Muscle layer of colon (tissue), 2 donors: Measurements from ENCODE around the gene CEACAM1.
"Not testable (repeated sequence)": the region's sequence is repeated elsewhere in the genome, so short reads cannot be mapped to it uniquely, and the experiment has no call there.

Source experiments
- H3K27ac ChIP-seq: one replicate; pipeline ENCODE4 v1.7.0; 2013; ENCODE audit warnings: low read depth, mild to moderate bottlenecking, low read length, moderate library complexity
- H3K27me3 ChIP-seq, 2 donors: one replicate each; pipeline ENCODE4 v1.7.0; 2013; ENCODE audit warnings: low read length in 2 of 2, mild to moderate bottlenecking in 2 of 2; ENCODE audit not compliant: insufficient read depth in 2 of 2, control insufficient read depth in 1 of 2
- H3K36me3 ChIP-seq: one replicate; pipeline ENCODE4 v1.7.0; 2013; ENCODE audit warnings: mild to moderate bottlenecking, low read length; ENCODE audit not compliant: insufficient read depth
- H3K4me1 ChIP-seq: one replicate; pipeline ENCODE4 v1.7.0; 2013; ENCODE audit warnings: mild to moderate bottlenecking, low read length; ENCODE audit not compliant: insufficient read depth
- H3K4me3 ChIP-seq, 2 donors: one replicate each; pipeline ENCODE4 v1.7.0; 2013; ENCODE audit warnings: low read length in 2 of 2, low read depth in 1 of 2, mild to moderate bottlenecking in 1 of 2, moderate library complexity in 1 of 2
- H3K9ac ChIP-seq: one replicate; pipeline ENCODE4 v1.7.0; 2013; ENCODE audit warnings: low read length
- H3K9me3 ChIP-seq: one replicate; pipeline ENCODE4 v1.7.0; 2013; ENCODE audit warnings: mild to moderate bottlenecking, low read length
- donor health status: abdominal sarcoma.
- donor health status: Adenocarcinoma of cecum.

CEACAM1 gene

GRCh38 chr19:42558450-42559150 is 30.3 kb upstream of the CEACAM1 start:
- Histone ChIP-seq H3K4me3 (no peak overlapping the region), H3K27ac (no peak overlapping the region), H3K9me3 (no peaks in the 10 kb centered on the region), H3K4me1 (no peaks in the 10 kb centered on the region), H3K36me3 (no peaks in the 10 kb centered on the region), H3K27me3 (peaks cover 0 to 10% of the 10 kb centered on the region in 2 donors), H3K9ac (no peak overlapping the region)

GRCh38 chr19:42557386-42557871 is 29.1 kb upstream of the CEACAM1 start:
- H3K9ac ChIP-seq, H3K27ac ChIP-seq, H3K4me3 ChIP-seq, H3K9me3 ChIP-seq, H3K4me1 ChIP-seq, H3K27me3 ChIP-seq, H3K36me3 ChIP-seq: not testable (repeated sequence)

DNA sequence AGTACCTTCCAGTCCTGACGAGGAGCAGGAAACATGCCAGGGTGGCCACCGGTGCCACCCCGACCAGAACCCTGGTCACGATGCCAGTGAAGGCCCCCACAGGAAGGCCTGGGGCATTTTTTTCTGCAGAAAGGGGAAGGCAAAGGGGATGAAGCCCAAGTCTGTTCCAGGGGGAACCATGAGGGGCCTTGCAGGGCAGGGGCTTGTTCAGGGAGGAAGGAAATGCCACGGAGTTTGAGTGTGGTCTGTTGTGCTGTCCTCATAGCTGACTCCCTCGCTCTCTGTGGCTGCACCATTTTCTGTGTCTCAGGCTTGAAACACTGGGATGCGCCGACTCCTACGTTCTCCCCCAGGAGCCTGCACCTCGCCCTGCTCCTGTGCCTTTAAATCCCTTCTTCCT is 27.5 kb upstream of the CEACAM1 start:
- H3K27ac ChIP-seq: no peak overlapping the region
- no peaks in the 10 kb centered on the region for H3K9me3 ChIP-seq
- H3K27me3 ChIP-seq: peaks cover 0 to 10% of the 10 kb centered on the region in 2 donors
- H3K4me3 ChIP-seq: no peak overlapping the region
- no peaks in the 10 kb centered on the region for H3K36me3 ChIP-seq
- H3K4me1 ChIP-seq: no peaks in the 10 kb centered on the region
- no peak overlapping the region for H3K9ac ChIP-seq

- Histone ChIP-seq H3K9ac (no peak overlapping the region), H3K9me3 (no peaks in the 10 kb centered on the region), H3K4me3 (no peak overlapping the region), H3K36me3 (no peaks in the 10 kb centered on the region), H3K27me3 (peaks cover 0 to 10% of the 10 kb centered on the region in 2 donors), H3K27ac (no peak overlapping the region), H3K4me1 (no peaks in the 10 kb centered on the region)
Observed at GRCh38 chr19:42555317-42555716, 27.0 kb upstream of the CEACAM1 start.

- H3K27ac ChIP-seq: no peak overlapping the region
Observed at GRCh38 chr19:42554046-42554575, 25.8 kb upstream of the CEACAM1 start.

GRCh38 chr19:42553292-42554045 is 25.2 kb upstream of the CEACAM1 start:
- Histone ChIP-seq H3K27ac (no peak overlapping the region), H3K36me3 (no peaks in the 10 kb centered on the region), H3K4me3 (no peak overlapping the region), H3K9me3 (no peaks in the 10 kb centered on the region), H3K4me1 (no peaks in the 10 kb centered on the region), H3K9ac (no peak overlapping the region), H3K27me3 (peaks cover 0 to 5% of the 10 kb centered on the region in 2 donors)

More at GRCh38 chr19:42554046-42554575, 25.8 kb upstream of the CEACAM1 start:
- Histone ChIP-seq H3K27me3 (peaks cover 0 to 5% of the 10 kb centered on the region in 2 donors), H3K36me3 (no peaks in the 10 kb centered on the region), H3K9me3 (no peaks in the 10 kb centered on the region), H3K4me3 (no peak overlapping the region), H3K9ac (no peak overlapping the region), H3K4me1 (no peaks in the 10 kb centered on the region)

- H3K9ac ChIP-seq: no peak overlapping the region
- H3K27me3 ChIP-seq: peaks cover 0 to 5% of the 10 kb centered on the region in 2 donors
- no peaks in the 10 kb centered on the region for H3K36me3 ChIP-seq
- H3K4me1 ChIP-seq: no peaks in the 10 kb centered on the region
- no peaks in the 10 kb centered on the region for H3K9me3 ChIP-seq
- H3K4me3 ChIP-seq: no peak overlapping the region
- H3K27ac ChIP-seq: no peak overlapping the region
Observed at GRCh38 chr19:42552086-42553065, 24.1 kb upstream of the CEACAM1 start.

DNA sequence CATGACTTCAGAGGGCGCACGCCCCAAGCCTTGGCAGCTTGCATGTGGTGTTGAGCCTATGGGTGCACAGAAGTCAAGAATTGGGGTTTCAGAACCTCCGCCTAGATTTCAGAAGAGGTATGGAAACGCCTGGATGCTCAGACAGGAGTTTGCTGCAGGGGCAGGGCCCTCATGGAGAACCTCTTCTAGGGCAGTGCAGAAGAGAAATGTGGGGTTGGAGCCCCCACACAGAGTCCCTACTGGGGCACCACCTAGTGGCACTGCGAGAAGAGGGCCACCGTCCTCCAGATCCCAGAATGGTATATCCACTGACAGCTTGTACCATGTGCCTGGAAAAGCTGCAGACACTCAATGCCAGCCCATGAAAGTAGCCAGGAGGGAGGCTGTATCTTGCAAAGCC is 22.2 kb upstream of the CEACAM1 start:
- not testable (repeated sequence) for H3K9ac ChIP-seq, H3K27me3 ChIP-seq, H3K27ac ChIP-seq

GRCh38 chr19:42549067-42549466 is 20.8 kb upstream of the CEACAM1 start:
- not testable (repeated sequence) for H3K27ac ChIP-seq, H3K9ac ChIP-seq, H3K4me3 ChIP-seq, H3K4me1 ChIP-seq, H3K9me3 ChIP-seq, H3K36me3 ChIP-seq, H3K27me3 ChIP-seq

More for the DNA sequence above, 22.2 kb upstream of the CEACAM1 start:
- H3K4me3 ChIP-seq, H3K4me1 ChIP-seq, H3K9me3 ChIP-seq, H3K36me3 ChIP-seq: not testable (repeated sequence)

- no peaks in the 10 kb centered on the region for H3K36me3 ChIP-seq
- no peaks in the 10 kb centered on the region for H3K27me3 ChIP-seq
- no peaks in the 10 kb centered on the region for H3K4me1 ChIP-seq
- no peak overlapping the region for H3K4me3 ChIP-seq
- H3K9me3 ChIP-seq: no peaks in the 10 kb centered on the region
- H3K27ac ChIP-seq: no peak overlapping the region
- H3K9ac ChIP-seq: no peak overlapping the region
Observed at GRCh38 chr19:42548552-42548951, 20.3 kb upstream of the CEACAM1 start.

DNA sequence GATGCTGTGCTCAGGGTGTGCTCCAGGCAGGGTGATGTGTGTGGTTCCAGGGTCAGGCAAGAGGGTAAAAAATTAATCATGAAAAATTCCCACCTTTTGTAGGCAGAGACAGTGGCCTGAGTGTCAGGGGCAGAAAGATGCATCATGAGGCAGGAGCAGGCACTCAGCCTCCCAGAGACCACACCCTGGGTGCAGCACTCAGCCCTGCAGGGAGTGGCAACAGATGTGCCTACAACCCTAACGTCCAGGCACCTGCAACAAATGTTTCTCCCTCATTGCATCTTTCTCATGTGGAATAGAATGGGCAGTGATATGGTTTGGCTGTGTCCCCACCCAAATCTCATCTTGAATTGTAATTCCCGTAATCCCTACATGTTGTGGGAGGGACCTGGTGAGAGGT is 19.6 kb upstream of the CEACAM1 start:
- H3K27ac ChIP-seq: no peak overlapping the region
- H3K36me3 ChIP-seq: no peaks in the 10 kb centered on the region
- no peaks in the 10 kb centered on the region for H3K9me3 ChIP-seq
- H3K4me3 ChIP-seq: no peak overlapping the region
- H3K4me1 ChIP-seq: no peaks in the 10 kb centered on the region
- no peak overlapping the region for H3K9ac ChIP-seq
- H3K27me3 ChIP-seq: no peaks in the 10 kb centered on the region
